Tibial artery (tissue), 4 donors: ENCODE results near the gene GPRC5B.

Experiments
- DNase-seq, 2 donors: peaks; one replicate each; pipeline ENCODE4 v3.0.0-alpha.2; 2019
- H3K27ac ChIP-seq, 2 donors: fragments of 200-600 bp; sonication (generic) in 1 of 2; 1 replicate in 1 of 2; 2 replicates in 1 of 2; pipeline ENCODE4 v1.5.1; 2018 to 2019; ENCODE audit warnings: mild to moderate bottlenecking in 1 of 2
- H3K27me3 ChIP-seq, 2 donors: fragments of 200-600 bp; sonication (generic) in 1 of 2; one replicate each; pipeline versions ENCODE4 v1.5.1 to v1.6.0; 2016 to 2019
- H3K36me3 ChIP-seq, 3 donors: fragments of 200-600 bp; sonication (generic) in 2 of 3; one replicate each; pipeline ENCODE4 v1.5.1; 2016 to 2019; ENCODE audit warnings: mild to moderate bottlenecking in 2 of 3
- H3K4me1 ChIP-seq, 4 donors: fragments of 200-600 bp; sonication (generic) in 2 of 4; 1 replicate in 3 of 4; 2 replicates in 1 of 4; pipeline ENCODE4 v1.5.1; 2016 to 2019
- H3K4me3 ChIP-seq, 2 donors: fragments of 200-600 bp; sonication (generic) in 1 of 2; 1 replicate in 1 of 2; 2 replicates in 1 of 2; pipeline ENCODE4 v1.5.1; 2018 to 2019; ENCODE audit warnings: mild to moderate bottlenecking in 2 of 2
- H3K9me3 ChIP-seq, 3 donors: fragments of 200-600 bp; sonication (generic) in 1 of 3; one replicate each; pipeline ENCODE4 v1.5.1; 2016 to 2019
- CTCF ChIP-seq, 2 experiments: fragments of 200-600 bp in 1 of 2; fragments of 450-650 bp in 1 of 2; IDR thresholded peaks; one replicate each; pipeline ENCODE4 v1.5.1; 2017 to 2019; ENCODE audit warnings: antibody characterized with exemption in 2 of 2, mild to moderate bottlenecking in 1 of 2, moderate library complexity in 1 of 2
- intact Hi-C: fragments of 100-400 bp; cut with DNase I; formaldehyde crosslinking; loops from one replicate; pipeline ENCODE4 v1.15.0; 2023; ENCODE audit warnings: low total_unique reads

The GPRC5B gene

GRCh38 chr16:19861811-19862327, 22.8 kb downstream of the GPRC5B start:
- H3K27me3 ChIP-seq = no peaks in the 10 kb centered on the region
- H3K27ac ChIP-seq = no peak overlapping the region
- DNase-seq = no peak
- no peaks in the 10 kb centered on the region for H3K9me3 ChIP-seq
- H3K4me1 ChIP-seq = no peaks in the 10 kb centered on the region
- intact Hi-C loops = no loop called here
- no peak for TF ChIP-seq CTCF (IDR thresholded peaks at IDR 0.05)
- H3K36me3 ChIP-seq = peaks cover 0 to 8% (median 4%) of the 10 kb centered on the region in 3 donors
- no peak overlapping the region for H3K4me3 ChIP-seq

- Histone ChIP-seq H3K36me3 (peaks cover 0 to 8% (median 4%) of the 10 kb centered on the region in 3 donors), H3K27ac (no peak overlapping the region), H3K27me3 (no peaks in the 10 kb centered on the region), H3K4me1 (no peaks in the 10 kb centered on the region), H3K4me3 (no peak overlapping the region), H3K9me3 (no peaks in the 10 kb centered on the region)
- intact Hi-C loops = no loop called here
- TF ChIP-seq CTCF (IDR thresholded peaks at IDR 0.05) = no peak
- DNase-seq = no peak
Measured at GRCh38 chr16:19861133-19861532, 23.5 kb downstream of the GPRC5B start.

- no peak overlapping the region for H3K27ac ChIP-seq
- DNase-seq = no peak
- peaks cover 0 to 8% (median 4%) of the 10 kb centered on the region in 3 donors for H3K36me3 ChIP-seq
- TF ChIP-seq CTCF (IDR thresholded peaks at IDR 0.05) = no peak
- H3K9me3 ChIP-seq = no peaks in the 10 kb centered on the region
- H3K27me3 ChIP-seq = no peaks in the 10 kb centered on the region
- H3K4me1 ChIP-seq = no peaks in the 10 kb centered on the region
- no peak overlapping the region for H3K4me3 ChIP-seq
- intact Hi-C loops = no loop called here
Measured at GRCh38 chr16:19860166-19861041, 24.2 kb downstream of the GPRC5B start.

GRCh38 chr16:19859603-19860002, 25.0 kb downstream of the GPRC5B start:
- Histone ChIP-seq H3K36me3 (peaks cover 0 to 8% (median 4%) of the 10 kb centered on the region in 3 donors), H3K4me3 (no peak overlapping the region), H3K9me3 (no peaks in the 10 kb centered on the region), H3K27me3 (no peaks in the 10 kb centered on the region), H3K4me1 (no peaks in the 10 kb centered on the region), H3K27ac (no peak overlapping the region)
- intact Hi-C loops = no loop called here
- no peak for TF ChIP-seq CTCF (IDR thresholded peaks at IDR 0.05)
- DNase-seq = no peak

GRCh38 chr16:19859166-19859565, 25.5 kb downstream of the GPRC5B start:
- no peak for TF ChIP-seq CTCF (IDR thresholded peaks at IDR 0.05)
- Histone ChIP-seq H3K4me3 (no peak overlapping the region), H3K27ac (no peak overlapping the region), H3K9me3 (no peaks in the 10 kb centered on the region), H3K27me3 (no peaks in the 10 kb centered on the region), H3K36me3 (peaks cover 0 to 8% (median 4%) of the 10 kb centered on the region in 3 donors), H3K4me1 (no peaks in the 10 kb centered on the region)
- no peak for DNase-seq
- intact Hi-C loops = no loop called here
